Calu3 (cell line): Measurements from ENCODE around the gene TRIOBP. TPM values are rescaled to one million over a fixed set of nuclear protein-coding genes. Genes with fewer than 3 reads are reported as not detected.

Experiments
- BruUV-seq: library from RNA; stranded (reverse); fragments of 400-500 nt; replicated peaks from 2 replicates; lab custom pipeline; 2021; lab: Mats Ljungman, UMichigan
- CTCF ChIA-PET: fragments of 300-600 bp; sonication (Branson Sonifier 250); formaldehyde crosslinking; loops from one replicate; lab custom pipeline; 2022; ENCODE audit warnings: antibody characterized with exemption; lab: Charles Lee
- DNase-seq: peaks from one replicate; pipeline ENCODE4 v3.0.0; 2022
- H3K27ac Mint-ChIP-seq: one replicate; pipeline ENCODE4 v1.8.0; 2022; ENCODE audit warnings: mixed read lengths; ENCODE audit not compliant: unreplicated experiment
- H3K27me3 Mint-ChIP-seq: one replicate; pipeline ENCODE4 v1.8.0; 2022; ENCODE audit warnings: mixed read lengths; ENCODE audit not compliant: unreplicated experiment
- H3K36me3 Mint-ChIP-seq: one replicate; pipeline ENCODE4 v1.8.0; 2022; ENCODE audit warnings: mild to moderate bottlenecking, moderate library complexity, mixed read lengths; ENCODE audit not compliant: insufficient read depth, unreplicated experiment
- H3K4me1 Mint-ChIP-seq: one replicate; pipeline ENCODE4 v1.8.0; 2022; ENCODE audit warnings: mild to moderate bottlenecking, low read depth, mixed read lengths; ENCODE audit not compliant: unreplicated experiment
- H3K4me3 Mint-ChIP-seq: one replicate; pipeline ENCODE4 v1.8.0; 2022; ENCODE audit warnings: mild to moderate bottlenecking, low read depth, moderate library complexity, mixed read lengths; ENCODE audit not compliant: unreplicated experiment
- H3K9me3 Mint-ChIP-seq: one replicate; pipeline ENCODE4 v1.8.0; 2022; ENCODE audit warnings: low read depth, mixed read lengths; ENCODE audit not compliant: unreplicated experiment
- CTCF ChIP-seq: fragments of 200-600 bp; IDR thresholded peaks from one replicate; pipeline ENCODE4 v1.8.0; 2022; ENCODE audit warnings: antibody characterized with exemption; ENCODE audit not compliant: unreplicated experiment
- intact Hi-C: fragments of 100-400 bp; cut with micrococcal nuclease; formaldehyde crosslinking; loops from one replicate; pipeline ENCODE4 v1.10.0; 2022; ENCODE audit not compliant: unreplicated experiment
- total RNA-seq: library from RNA; stranded (reverse); gene quantifications from 2 replicates; pipeline ENCODE4 v1.2.3, GENCODE V29; 2022

The TRIOBP gene
- total RNA-seq, 1 experiment from 2014 or later = 85.3 TPM

- BruUV-seq = no TSS peak
- intact Hi-C loops = no loop called here
Observed at GRCh38 chr22:37672920-37673455, 23.9 kb upstream of the TRIOBP start.

GRCh38 chr22:37674248-37674647 lies 22.6 kb upstream of the TRIOBP start:
- intact Hi-C loops = no loop called here
- peak overlapping the region; percentile 33 for H3K27ac Mint-ChIP-seq
- no peaks in the 10 kb centered on the region for H3K4me1 Mint-ChIP-seq
- H3K9me3 Mint-ChIP-seq = no peaks in the 10 kb centered on the region
- CTCF ChIA-PET = interaction anchor here (0.6 to 2.6 kb wide), 2 partner anchors 13 to 31 kb away, joined by 4 to 16 read pairs; no protein-coding TSS in a partner anchor
- peaks cover 31% of the 10 kb centered on the region for H3K36me3 Mint-ChIP-seq
- H3K27me3 Mint-ChIP-seq = no peaks in the 10 kb centered on the region
- no peak for TF ChIP-seq CTCF
- no peak for DNase-seq
- H3K4me3 Mint-ChIP-seq = no peak overlapping the region
- BruUV-seq = no TSS peak

More at GRCh38 chr22:37672920-37673455, 23.9 kb upstream of the TRIOBP start:
- DNase-seq = no peak
- no peaks in the 10 kb centered on the region for H3K9me3 Mint-ChIP-seq
- peaks cover 30% of the 10 kb centered on the region for H3K36me3 Mint-ChIP-seq
- TF ChIP-seq CTCF = no peak
- H3K27me3 Mint-ChIP-seq = no peaks in the 10 kb centered on the region
- CTCF ChIA-PET = no interaction called here
- no peak overlapping the region for H3K4me3 Mint-ChIP-seq
- H3K27ac Mint-ChIP-seq = no peak overlapping the region
- H3K4me1 Mint-ChIP-seq = no peaks in the 10 kb centered on the region

GRCh38 chr22:37674951-37675929 lies 21.6 kb upstream of the TRIOBP start, which contains the start of gene LGALS1:
TSS of gene LGALS1 (plus strand) at chr22:37675636. CDS start at chr22:37675703, 67 bp downstream.
- H3K4me1 Mint-ChIP-seq = no peaks in the 10 kb centered on the region
- peak within 1 kb of the TSS; percentile 80 for H3K27ac Mint-ChIP-seq
- intact Hi-C loops = no loop called here
- no peak for TF ChIP-seq CTCF
- no TSS peak for BruUV-seq
- H3K4me3 Mint-ChIP-seq = peak within 1 kb of the TSS; percentile 68
- H3K27me3 Mint-ChIP-seq = no peaks in the 10 kb centered on the region
- peaks cover 38% of the 10 kb centered on the region for H3K36me3 Mint-ChIP-seq
- no peaks in the 10 kb centered on the region for H3K9me3 Mint-ChIP-seq
- CTCF ChIA-PET = interaction anchor here (0.5 to 2.6 kb wide), 6 partner anchors 14 to 205 kb away, joined by 3 to 16 read pairs (median 4); no protein-coding TSS in a partner anchor
- peak; percentile 92 for DNase-seq

- Mint-ChIP-seq H3K4me3 (peak overlapping the region; percentile 68), H3K27me3 (no peaks in the 10 kb centered on the region), H3K27ac (peak overlapping the region; percentile 80), H3K36me3 (peaks cover 38% of the 10 kb centered on the region), H3K4me1 (peaks cover 2% of the 10 kb centered on the region), H3K9me3 (no peaks in the 10 kb centered on the region)
- BruUV-seq = TSS peak; percentile 24
- CTCF ChIA-PET = interaction anchor here (1.0 to 2.6 kb wide), 4 partner anchors 10 to 68 kb away, joined by 3 to 16 read pairs (median 4); partner anchors contain the start of gene NOL12
- intact Hi-C loops = no loop called here
- no peak for TF ChIP-seq CTCF
- peak; percentile 46 for DNase-seq
Observed at GRCh38 chr22:37675930-37676735, 20.7 kb upstream of the TRIOBP start.
